ENCODE results near the gene MRPL40.

MRPL40 gene

DNA sequence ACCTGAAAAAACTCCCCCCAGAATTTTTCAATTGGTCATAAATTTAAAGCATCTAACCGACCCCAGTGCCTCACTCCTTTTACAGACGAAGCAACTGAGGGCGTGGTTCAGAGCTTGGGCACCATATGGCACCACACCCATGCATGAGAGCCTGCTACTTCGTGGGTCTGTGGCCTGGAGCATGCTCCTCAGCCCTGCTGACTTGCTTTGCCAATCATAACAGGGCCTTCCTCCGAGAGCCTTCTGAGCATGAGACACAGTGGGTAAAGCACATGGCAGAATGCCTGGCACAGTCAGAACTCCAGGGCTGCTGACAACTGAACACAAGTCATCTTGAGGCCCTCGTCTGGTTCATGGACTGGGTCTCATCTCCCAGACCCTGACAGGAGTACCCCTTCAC is 34.1 kb upstream of the MRPL40 start:
- H3K27ac ChIP-seq (replicated peaks), result no peak overlapping the region
- TF ChIP-seq, protein P1, sequence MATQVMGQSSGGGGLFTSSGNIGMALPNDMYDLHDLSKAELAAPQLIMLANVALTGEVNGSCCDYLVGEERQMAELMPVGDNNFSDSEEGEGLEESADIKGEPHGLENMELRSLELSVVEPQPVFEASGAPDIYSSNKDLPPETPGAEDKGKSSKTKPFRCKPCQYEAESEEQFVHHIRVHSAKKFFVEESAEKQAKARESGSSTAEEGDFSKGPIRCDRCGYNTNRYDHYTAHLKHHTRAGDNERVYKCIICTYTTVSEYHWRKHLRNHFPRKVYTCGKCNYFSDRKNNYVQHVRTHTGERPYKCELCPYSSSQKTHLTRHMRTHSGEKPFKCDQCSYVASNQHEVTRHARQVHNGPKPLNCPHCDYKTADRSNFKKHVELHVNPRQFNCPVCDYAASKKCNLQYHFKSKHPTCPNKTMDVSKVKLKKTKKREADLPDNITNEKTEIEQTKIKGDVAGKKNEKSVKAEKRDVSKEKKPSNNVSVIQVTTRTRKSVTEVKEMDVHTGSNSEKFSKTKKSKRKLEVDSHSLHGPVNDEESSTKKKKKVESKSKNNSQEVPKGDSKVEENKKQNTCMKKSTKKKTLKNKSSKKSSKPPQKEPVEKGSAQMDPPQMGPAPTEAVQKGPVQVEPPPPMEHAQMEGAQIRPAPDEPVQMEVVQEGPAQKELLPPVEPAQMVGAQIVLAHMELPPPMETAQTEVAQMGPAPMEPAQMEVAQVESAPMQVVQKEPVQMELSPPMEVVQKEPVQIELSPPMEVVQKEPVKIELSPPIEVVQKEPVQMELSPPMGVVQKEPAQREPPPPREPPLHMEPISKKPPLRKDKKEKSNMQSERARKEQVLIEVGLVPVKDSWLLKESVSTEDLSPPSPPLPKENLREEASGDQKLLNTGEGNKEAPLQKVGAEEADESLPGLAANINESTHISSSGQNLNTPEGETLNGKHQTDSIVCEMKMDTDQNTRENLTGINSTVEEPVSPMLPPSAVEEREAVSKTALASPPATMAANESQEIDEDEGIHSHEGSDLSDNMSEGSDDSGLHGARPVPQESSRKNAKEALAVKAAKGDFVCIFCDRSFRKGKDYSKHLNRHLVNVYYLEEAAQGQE (IDR thresholded peaks at IDR 0.05; ENCODE audit: insufficient replicate concordance, low read depth), result no peak
- TF ChIP-seq SPI1 (IDR thresholded peaks at IDR 0.05; ENCODE audit: borderline replicate concordance, low read depth) (no peak), POLR2AphosphoS5 (IDR thresholded peaks at IDR 0.05; ENCODE audit: low read depth) (no peak)
- H3K27me3 ChIP-seq (ENCODE audit: insufficient read depth, poor library complexity, severe bottlenecking), result no peaks in the 10 kb centered on the region
- DNase-seq (ENCODE audit: low read depth in 1 of 2, low spot score in 1 of 2), result no peak
- no peak overlapping the region for H3K4me3 ChIP-seq (replicated peaks; ENCODE audit: insufficient read depth, low read length)

DNA sequence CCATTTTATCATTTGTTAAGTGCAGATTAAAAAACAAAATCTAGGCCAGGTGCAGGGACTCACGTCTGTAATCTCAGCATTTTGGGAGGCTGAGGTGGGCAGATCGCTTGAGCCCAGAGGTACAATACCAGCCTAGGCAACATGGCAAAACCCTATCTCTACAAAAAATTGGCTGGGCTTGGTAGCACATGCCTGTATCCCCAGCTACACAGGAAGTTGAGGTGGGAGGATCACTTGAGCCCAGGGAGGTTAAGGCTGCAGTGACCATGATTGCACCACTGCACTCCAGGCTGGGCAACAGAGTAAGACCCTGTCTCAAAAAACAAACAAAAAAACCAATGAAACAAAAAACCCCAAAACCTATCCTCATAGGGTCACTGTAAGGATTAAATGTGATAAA is 33.7 kb upstream of the MRPL40 start:
- no peak for DNase-seq (ENCODE audit: low read depth in 1 of 2, low spot score in 1 of 2)
- Histone ChIP-seq H3K27me3 (ENCODE audit: insufficient read depth, poor library complexity, severe bottlenecking) (no peaks in the 10 kb centered on the region), H3K4me3 (replicated peaks; ENCODE audit: insufficient read depth, low read length) (no peak overlapping the region), H3K27ac (replicated peaks) (no peak overlapping the region)
- TF ChIP-seq, protein P1 (IDR thresholded peaks at IDR 0.05; ENCODE audit: insufficient replicate concordance, low read depth), result no peak
- TF ChIP-seq POLR2AphosphoS5 (IDR thresholded peaks at IDR 0.05; ENCODE audit: low read depth), result no peak
- no peak for TF ChIP-seq SPI1 (IDR thresholded peaks at IDR 0.05; ENCODE audit: borderline replicate concordance, low read depth)

DNA sequence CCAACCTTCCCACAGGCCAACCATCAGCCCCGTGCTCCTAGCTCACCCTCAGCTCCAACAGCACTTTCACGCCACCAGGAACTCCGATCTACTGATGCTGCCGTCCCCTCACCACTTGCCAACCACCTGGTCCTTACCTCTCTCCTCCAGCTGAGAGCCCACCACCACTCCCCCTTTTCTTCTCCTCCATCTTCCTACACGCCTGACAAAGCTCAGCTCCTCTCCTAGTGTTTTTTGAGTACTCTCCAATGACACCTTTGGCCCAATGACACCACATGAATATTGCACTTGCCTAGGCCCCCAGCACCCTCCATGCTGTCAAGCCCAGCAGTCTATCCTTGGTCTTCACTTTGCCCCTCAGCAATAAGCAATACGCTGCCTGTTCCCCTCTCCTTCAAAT is 31.5 kb upstream of the MRPL40 start:
- no peak for DNase-seq (ENCODE audit: low read depth in 1 of 2, low spot score in 1 of 2)
- TF ChIP-seq, protein P1 (IDR thresholded peaks at IDR 0.05; ENCODE audit: insufficient replicate concordance, low read depth), result no peak
- TF ChIP-seq GABPA (IDR thresholded peaks at IDR 0.05; ENCODE audit: low read depth), result no peak
- no peak for TF ChIP-seq CTCF (IDR thresholded peaks at IDR 0.05; ENCODE audit: insufficient read depth, low read length)
- TF ChIP-seq SPI1 (IDR thresholded peaks at IDR 0.05; ENCODE audit: borderline replicate concordance, low read depth), result no peak
- no peak for TF ChIP-seq POLR2AphosphoS5 (IDR thresholded peaks at IDR 0.05; ENCODE audit: low read depth)
- H3K27ac ChIP-seq (replicated peaks), result no peak overlapping the region
- no peaks in the 10 kb centered on the region for H3K27me3 ChIP-seq (ENCODE audit: insufficient read depth, poor library complexity, severe bottlenecking)
- H3K4me3 ChIP-seq (replicated peaks; ENCODE audit: insufficient read depth, low read length), result no peak overlapping the region

DNA sequence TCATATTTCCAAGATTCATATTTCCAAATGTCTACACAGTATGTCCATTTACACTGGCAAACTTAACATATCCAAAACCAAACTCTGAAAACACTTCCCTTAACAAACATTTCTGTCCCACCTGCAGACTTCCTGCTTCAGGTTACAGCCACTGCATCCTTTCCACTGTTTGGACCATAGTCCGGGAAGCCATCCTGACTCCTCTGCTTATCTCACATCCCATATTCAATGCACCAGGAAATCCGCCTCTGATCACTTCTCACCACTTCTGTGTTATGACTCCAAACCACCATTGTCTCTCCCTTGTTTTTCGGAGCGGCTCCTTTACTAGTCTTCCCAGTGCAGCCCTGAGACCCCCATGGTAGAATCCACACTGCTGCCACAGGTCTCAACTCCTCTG is 30.9 kb upstream of the MRPL40 start:
- no peak for TF ChIP-seq POLR2AphosphoS5 (IDR thresholded peaks at IDR 0.05; ENCODE audit: low read depth)
- TF ChIP-seq CTCF (IDR thresholded peaks at IDR 0.05; ENCODE audit: insufficient read depth, low read length), result no peak
- TF ChIP-seq GABPA (IDR thresholded peaks at IDR 0.05; ENCODE audit: low read depth), result no peak
- TF ChIP-seq SPI1 (IDR thresholded peaks at IDR 0.05; ENCODE audit: borderline replicate concordance, low read depth), result no peak
- TF ChIP-seq, protein P1 (IDR thresholded peaks at IDR 0.05; ENCODE audit: insufficient replicate concordance, low read depth), result no peak
- Histone ChIP-seq H3K27ac (replicated peaks) (no peak overlapping the region), H3K27me3 (ENCODE audit: insufficient read depth, poor library complexity, severe bottlenecking) (no peaks in the 10 kb centered on the region), H3K4me3 (replicated peaks; ENCODE audit: insufficient read depth, low read length) (no peak overlapping the region)
- no peak for DNase-seq (ENCODE audit: low read depth in 1 of 2, low spot score in 1 of 2)
